ENCODE data around the gene CDK8.
"Not testable (repeated sequence)": the region's sequence is repeated elsewhere in the genome, so short reads cannot be mapped to it uniquely, and the experiment has no call there.

CDK8 gene

GRCh38 chr13:26288838-26289237, 34.9 kb downstream of the CDK8 start:
- POLR2A ChIA-PET; H3K27me3 ChIP-seq (replicated peaks in 2 of 5; ENCODE audit: control insufficient read depth in 4 of 5, insufficient read depth in 5 of 5, low read length in 4 of 5); H3K4me1 ChIP-seq (ENCODE audit: control extremely low read depth in 1 of 4, control insufficient read depth in 4 of 4, insufficient read depth in 4 of 4, low read length in 3 of 4); CTCF ChIA-PET; H3K27ac ChIP-seq (ENCODE audit: insufficient read depth in 1 of 2, low read depth in 1 of 2, low read length in 2 of 2, poor library complexity in 1 of 2, severe bottlenecking in 2 of 2); H3K9me3 ChIP-seq (ENCODE audit: control extremely low read depth in 1 of 5, control insufficient read depth in 4 of 5, insufficient read depth in 2 of 5, low read depth in 1 of 5, low read length in 4 of 5); DNase-seq; H3K36me3 ChIP-seq (ENCODE audit: control insufficient read depth in 4 of 4, insufficient read depth in 4 of 4, low read length in 3 of 4); H3K4me3 ChIP-seq (ENCODE audit: control insufficient read depth in 1 of 7, extremely low read depth in 1 of 7, insufficient read depth in 4 of 7, low read depth in 2 of 7, low read length in 6 of 7): not testable (repeated sequence)
- WGBS (ENCODE audit: insufficient coverage) = 100% methylated on average over 1 of the region's 7 CpGs

GRCh38 chr13:26295812-26296211, 41.9 kb downstream of the CDK8 start:
- DNase-seq = no peak
- H3K27me3 ChIP-seq (replicated peaks in 2 of 5; ENCODE audit: control insufficient read depth in 4 of 5, insufficient read depth in 5 of 5, low read length in 4 of 5) = no peaks in the 10 kb centered on the region
- H3K36me3 ChIP-seq (ENCODE audit: control insufficient read depth in 4 of 4, insufficient read depth in 4 of 4, low read length in 3 of 4) = no peaks in the 10 kb centered on the region
- no peak overlapping the region for H3K27ac ChIP-seq (ENCODE audit: insufficient read depth in 1 of 2, low read depth in 1 of 2, low read length in 2 of 2, poor library complexity in 1 of 2, severe bottlenecking in 2 of 2)
- POLR2A ChIA-PET = no interaction called here
- 97% methylated on average over 6 of the region's 6 CpGs for WGBS (ENCODE audit: insufficient coverage)
- peaks cover 0 to 17% (median 0%) of the 10 kb centered on the region in 5 experiments for H3K9me3 ChIP-seq (ENCODE audit: control extremely low read depth in 1 of 5, control insufficient read depth in 4 of 5, insufficient read depth in 2 of 5, low read depth in 1 of 5, low read length in 4 of 5)
- CTCF ChIA-PET = interaction anchor here (1.4 kb wide), 1 partner anchor 11 kb away, joined by 3 read pairs; no protein-coding TSS in a partner anchor
- H3K4me3 ChIP-seq (ENCODE audit: control insufficient read depth in 1 of 7, extremely low read depth in 1 of 7, insufficient read depth in 4 of 7, low read depth in 2 of 7, low read length in 6 of 7) = no peak overlapping the region
- H3K4me1 ChIP-seq (ENCODE audit: control extremely low read depth in 1 of 4, control insufficient read depth in 4 of 4, insufficient read depth in 4 of 4, low read length in 3 of 4) = no peaks in the 10 kb centered on the region

- peaks cover 0 to 2% (median 0%) of the 10 kb centered on the region in 4 experiments for H3K36me3 ChIP-seq (ENCODE audit: control insufficient read depth in 4 of 4, insufficient read depth in 4 of 4, low read length in 3 of 4)
- WGBS (ENCODE audit: insufficient coverage) = 100% methylated on average over 1 of the region's 4 CpGs
- H3K27me3 ChIP-seq (replicated peaks in 2 of 5; ENCODE audit: control insufficient read depth in 4 of 5, insufficient read depth in 5 of 5, low read length in 4 of 5) = no peaks in the 10 kb centered on the region
- ChIA-PET POLR2A (no interaction called here), CTCF (no interaction called here)
- DNase-seq = no peak
- H3K4me3 ChIP-seq (ENCODE audit: control insufficient read depth in 1 of 7, extremely low read depth in 1 of 7, insufficient read depth in 4 of 7, low read depth in 2 of 7, low read length in 6 of 7) = no peak overlapping the region
- no peaks in the 10 kb centered on the region for H3K4me1 ChIP-seq (ENCODE audit: control extremely low read depth in 1 of 4, control insufficient read depth in 4 of 4, insufficient read depth in 4 of 4, low read length in 3 of 4)
- peaks cover 0 to 14% (median 0%) of the 10 kb centered on the region in 5 experiments for H3K9me3 ChIP-seq (ENCODE audit: control extremely low read depth in 1 of 5, control insufficient read depth in 4 of 5, insufficient read depth in 2 of 5, low read depth in 1 of 5, low read length in 4 of 5)
- no peak overlapping the region for H3K27ac ChIP-seq (ENCODE audit: insufficient read depth in 1 of 2, low read depth in 1 of 2, low read length in 2 of 2, poor library complexity in 1 of 2, severe bottlenecking in 2 of 2)
These were observed 45.3 kb downstream of the CDK8 start for GRCh38 chr13:26299168-26299750.

GRCh38 chr13:26300140-26300539, 46.2 kb downstream of the CDK8 start:
- no peak for DNase-seq
- 79% methylated on average over 3 of the region's 6 CpGs for WGBS (ENCODE audit: insufficient coverage)
- Histone ChIP-seq H3K9me3 (ENCODE audit: control extremely low read depth in 1 of 5, control insufficient read depth in 4 of 5, insufficient read depth in 2 of 5, low read depth in 1 of 5, low read length in 4 of 5) (peaks cover 0 to 12% (median 0%) of the 10 kb centered on the region in 5 experiments), H3K4me1 (ENCODE audit: control extremely low read depth in 1 of 4, control insufficient read depth in 4 of 4, insufficient read depth in 4 of 4, low read length in 3 of 4) (no peaks in the 10 kb centered on the region), H3K27me3 (replicated peaks in 2 of 5; ENCODE audit: control insufficient read depth in 4 of 5, insufficient read depth in 5 of 5, low read length in 4 of 5) (no peaks in the 10 kb centered on the region), H3K4me3 (ENCODE audit: control insufficient read depth in 1 of 7, extremely low read depth in 1 of 7, insufficient read depth in 4 of 7, low read depth in 2 of 7, low read length in 6 of 7) (no peak overlapping the region), H3K27ac (ENCODE audit: insufficient read depth in 1 of 2, low read depth in 1 of 2, low read length in 2 of 2, poor library complexity in 1 of 2, severe bottlenecking in 2 of 2) (no peak overlapping the region), H3K36me3 (ENCODE audit: control insufficient read depth in 4 of 4, insufficient read depth in 4 of 4, low read length in 3 of 4) (peaks cover 0 to 2% (median 0%) of the 10 kb centered on the region in 4 experiments)
- CTCF ChIA-PET = no interaction called here
- POLR2A ChIA-PET = no interaction called here

- POLR2A ChIA-PET = no interaction called here
- H3K9me3 ChIP-seq (ENCODE audit: control extremely low read depth in 1 of 5, control insufficient read depth in 4 of 5, insufficient read depth in 2 of 5, low read depth in 1 of 5, low read length in 4 of 5) = peaks cover 0 to 6% (median 0%) of the 10 kb centered on the region in 5 experiments
- DNase-seq = no peak
- no peak overlapping the region for H3K27ac ChIP-seq (ENCODE audit: insufficient read depth in 1 of 2, low read depth in 1 of 2, low read length in 2 of 2, poor library complexity in 1 of 2, severe bottlenecking in 2 of 2)
- CTCF ChIA-PET = no interaction called here
- no peak overlapping the region for H3K4me3 ChIP-seq (ENCODE audit: control insufficient read depth in 1 of 7, extremely low read depth in 1 of 7, insufficient read depth in 4 of 7, low read depth in 2 of 7, low read length in 6 of 7)
- H3K4me1 ChIP-seq (ENCODE audit: control extremely low read depth in 1 of 4, control insufficient read depth in 4 of 4, insufficient read depth in 4 of 4, low read length in 3 of 4) = no peaks in the 10 kb centered on the region
- no CpG with 5 or more reads among the region's 1 CpG for WGBS (ENCODE audit: insufficient coverage)
- no peaks in the 10 kb centered on the region for H3K27me3 ChIP-seq (replicated peaks in 2 of 5; ENCODE audit: control insufficient read depth in 4 of 5, insufficient read depth in 5 of 5, low read length in 4 of 5)
- H3K36me3 ChIP-seq (ENCODE audit: control insufficient read depth in 4 of 4, insufficient read depth in 4 of 4, low read length in 3 of 4) = peaks cover 0 to 4% (median 0%) of the 10 kb centered on the region in 4 experiments
These were observed 51.7 kb downstream of the CDK8 start for GRCh38 chr13:26305676-26306075.

- Histone ChIP-seq H3K4me1 (ENCODE audit: control extremely low read depth in 1 of 4, control insufficient read depth in 4 of 4, insufficient read depth in 4 of 4, low read length in 3 of 4) (no peaks in the 10 kb centered on the region), H3K27me3 (replicated peaks in 2 of 5; ENCODE audit: control insufficient read depth in 4 of 5, insufficient read depth in 5 of 5, low read length in 4 of 5) (no peaks in the 10 kb centered on the region), H3K36me3 (ENCODE audit: control insufficient read depth in 4 of 4, insufficient read depth in 4 of 4, low read length in 3 of 4) (peaks cover 0 to 4% (median 0%) of the 10 kb centered on the region in 4 experiments), H3K9me3 (ENCODE audit: control extremely low read depth in 1 of 5, control insufficient read depth in 4 of 5, insufficient read depth in 2 of 5, low read depth in 1 of 5, low read length in 4 of 5) (peaks cover 0 to 6% (median 0%) of the 10 kb centered on the region in 5 experiments), H3K27ac (ENCODE audit: insufficient read depth in 1 of 2, low read depth in 1 of 2, low read length in 2 of 2, poor library complexity in 1 of 2, severe bottlenecking in 2 of 2) (no peak overlapping the region), H3K4me3 (ENCODE audit: control insufficient read depth in 1 of 7, extremely low read depth in 1 of 7, insufficient read depth in 4 of 7, low read depth in 2 of 7, low read length in 6 of 7) (no peak overlapping the region)
- no peak for DNase-seq
- no CpG with 5 or more reads among the region's 1 CpG for WGBS (ENCODE audit: insufficient coverage)
- ChIA-PET POLR2A (no interaction called here), CTCF (interaction anchor here (1.5 kb wide), 1 partner anchor 11 kb away, joined by 3 read pairs; no protein-coding TSS in a partner anchor)
These were observed 53.8 kb downstream of the CDK8 start for GRCh38 chr13:26307701-26308100.

- POLR2A ChIA-PET = no interaction called here
- Histone ChIP-seq H3K4me1 (ENCODE audit: control extremely low read depth in 1 of 4, control insufficient read depth in 4 of 4, insufficient read depth in 4 of 4, low read length in 3 of 4) (no peaks in the 10 kb centered on the region), H3K4me3 (ENCODE audit: control insufficient read depth in 1 of 7, extremely low read depth in 1 of 7, insufficient read depth in 4 of 7, low read depth in 2 of 7, low read length in 6 of 7) (no peak overlapping the region), H3K36me3 (ENCODE audit: control insufficient read depth in 4 of 4, insufficient read depth in 4 of 4, low read length in 3 of 4) (peaks cover 0 to 4% (median 0%) of the 10 kb centered on the region in 4 experiments), H3K27me3 (replicated peaks in 2 of 5; ENCODE audit: control insufficient read depth in 4 of 5, insufficient read depth in 5 of 5, low read length in 4 of 5) (no peaks in the 10 kb centered on the region), H3K27ac (ENCODE audit: insufficient read depth in 1 of 2, low read depth in 1 of 2, low read length in 2 of 2, poor library complexity in 1 of 2, severe bottlenecking in 2 of 2) (no peak overlapping the region), H3K9me3 (ENCODE audit: control extremely low read depth in 1 of 5, control insufficient read depth in 4 of 5, insufficient read depth in 2 of 5, low read depth in 1 of 5, low read length in 4 of 5) (peaks cover 0 to 6% (median 0%) of the 10 kb centered on the region in 5 experiments)
- DNase-seq = no peak
- CTCF ChIA-PET = no interaction called here
These were observed 54.3 kb downstream of the CDK8 start for GRCh38 chr13:26308250-26308649.
